HepG2 (cell line): ENCODE results near the gene CPSF4. TPM values are rescaled to one million over a fixed set of nuclear protein-coding genes. Genes with fewer than 3 reads are reported as not detected.

Source experiments
- BORCS8-MEF2B ChIP-seq: sonication (generic); formaldehyde crosslinking; IDR thresholded peaks from 2 replicates; pipeline ENCODE4 v1.8.0; 2022; ENCODE audit warnings: mild to moderate bottlenecking, missing genetic modification reagents
- ELF1 ChIP-seq: sonication (generic); formaldehyde crosslinking; IDR thresholded peaks from 2 replicates; pipeline ENCODE4 v1.4.0; 2020; ENCODE audit warnings: missing genetic modification reagents
- ERF ChIP-seq: IDR thresholded peaks from 2 replicates; pipeline ENCODE4 v1.6.1; 2018; ENCODE audit warnings: missing biosample characterization, missing genetic modification reagents
- HMGXB3 ChIP-seq: sonication (generic); formaldehyde crosslinking; IDR thresholded peaks from 2 replicates; pipeline ENCODE4 v1.4.0; 2020; ENCODE audit warnings: missing genetic modification reagents, borderline replicate concordance
- PBX2 ChIP-seq: IDR thresholded peaks from 2 replicates; pipeline ENCODE4 v1.6.1; 2016; ENCODE audit warnings: control low read depth
- TBL1XR1 ChIP-seq: fragments of 150-350 bp; IDR thresholded peaks from 2 replicates; pipeline ENCODE4 v1.6.1; 2014; ENCODE audit warnings: borderline replicate concordance, low read length; ENCODE audit not compliant: partially characterized antibody
- ZBTB40 ChIP-seq, 2 experiments: fragments of 450-650 bp in 1 of 2; sonication (generic) in 1 of 2; formaldehyde crosslinking in 1 of 2; IDR thresholded peaks; 2 replicates each; pipeline versions ENCODE4 v1.6.1 to v1.8.0; 2016 to 2022; ENCODE audit warnings: antibody characterized with exemption in 1 of 2, mild to moderate bottlenecking in 1 of 2, missing genetic modification reagents in 1 of 2
- ZNF274 ChIP-seq: sonication (generic); formaldehyde crosslinking; IDR thresholded peaks from 2 replicates; pipeline ENCODE4 v1.5.1; 2020; ENCODE audit warnings: mild to moderate bottlenecking, missing genetic modification reagents
- ZNF292 ChIP-seq: sonication (generic); formaldehyde crosslinking; IDR thresholded peaks from 2 replicates; pipeline ENCODE4 v1.8.1; 2022; ENCODE audit warnings: mild to moderate bottlenecking, low read depth, missing genetic modification reagents, borderline replicate concordance
- ZNF430 ChIP-seq: sonication (generic); formaldehyde crosslinking; IDR thresholded peaks from 2 replicates; pipeline ENCODE4 v1.9.0; 2021; ENCODE audit warnings: mild to moderate bottlenecking, missing genetic modification reagents
- polyA plus RNA-seq, 8 experiments: library from polyadenylated mRNA; depleted of rRNA in 3 of 8; stranded (reverse) in 7 of 8; unstranded in 1 of 8; fragments of >200 nt; fragmentation: Illumina TruSeq in 4 of 8; extraction: Trizol in 4 of 8; gene quantifications; 2 replicates each; pipeline versions ENCODE4 v1.2.1 to v1.2.3, GENCODE V29; 2011 to 2016; ENCODE audit warnings: low read depth in 4 of 8, missing spikeins in 1 of 8, mixed read lengths in 1 of 8; ENCODE audit not compliant: insufficient read depth in 1 of 8
- total RNA-seq, 5 experiments: library from RNA; depleted of rRNA; stranded (reverse); fragments of >200 nt; fragmentation: Illumina TruSeq; extraction: Trizol; gene quantifications; 2 replicates each; pipeline ENCODE4 v1.2.3, GENCODE V29; 2016; ENCODE audit warnings: low read depth in 1 of 5

Gene CPSF4
- total and polyA plus RNA-seq, 2 of the 13 experiments (the other 11 are each of a cell fraction or from before 2014, with no cell fraction given) = 34.1 to 49.6 TPM

- TF ChIP-seq HMGXB3 = no peak
- TF ChIP-seq ZNF430 (CRISPR knock-in tag) = 0 out of 2 replicates have a peak, but pooled peaks have one; percentile 5
- TF ChIP-seq ZNF292 = peak; percentile 39; the same call in 1 of the 2 replicates
- peak; percentile 30; the same call in 1 of the 2 replicates for TF ChIP-seq ELF1 (CRISPR knock-in tag)
- peak; percentile 15; the same call in 1 of the 2 replicates for TF ChIP-seq ZNF274
- no peak for TF ChIP-seq ZBTB40 (IDR thresholded peaks at IDR 0.05)
- peak; percentile 86 for TF ChIP-seq ZBTB40 (CRISPR knock-in tag; IDR thresholded peaks at IDR 0.05)
- 0 out of 2 replicates have a peak, but pooled peaks have one; percentile 24 for TF ChIP-seq PBX2
- TF ChIP-seq TBL1XR1 = peak; percentile 30
- TF ChIP-seq BORCS8-MEF2B (CRISPR knock-in tag) = 0 out of 2 replicates have a peak, but pooled peaks have one; percentile 27
- peak; percentile 65 for TF ChIP-seq ERF
Measured at GRCh38 chr7:99472561-99473314, 34.0 kb downstream of the CPSF4 start, which contains the start of gene ZNF789 (continued).
